ENCODE results near the gene PTPRS.
"Not testable (repeated sequence)": the region's sequence is repeated elsewhere in the genome, so short reads cannot be mapped to it uniquely, and the experiment has no call there.

PTPRS gene

GRCh38 chr19:5367530-5368133 is 27.0 kb upstream of the PTPRS start:
- no peaks in the 10 kb centered on the region for H3K36me3 ChIP-seq (ENCODE audit: control insufficient read depth in 1 of 2, insufficient read depth in 2 of 2, low read length in 2 of 2)
- no peak overlapping the region for H3K4me3 ChIP-seq (ENCODE audit: low read depth in 1 of 2, low read length in 2 of 2)
- no peaks in the 10 kb centered on the region for H3K27me3 ChIP-seq (ENCODE audit: control insufficient read depth in 1 of 2, insufficient read depth in 2 of 2, low read length in 2 of 2)
- H3K9me3 ChIP-seq (ENCODE audit: control insufficient read depth in 1 of 2, low read length in 2 of 2): peaks cover 0 to 3% of the 10 kb centered on the region in 2 donors
- H3K4me1 ChIP-seq (ENCODE audit: control insufficient read depth in 1 of 2, insufficient read depth in 2 of 2, low read length in 2 of 2): no peaks in the 10 kb centered on the region
- H3K27ac ChIP-seq (ENCODE audit: low read depth, low read length): no peak overlapping the region
- H3K9ac ChIP-seq (ENCODE audit: low read depth in 1 of 2, low read length in 2 of 2): no peak overlapping the region

DNA sequence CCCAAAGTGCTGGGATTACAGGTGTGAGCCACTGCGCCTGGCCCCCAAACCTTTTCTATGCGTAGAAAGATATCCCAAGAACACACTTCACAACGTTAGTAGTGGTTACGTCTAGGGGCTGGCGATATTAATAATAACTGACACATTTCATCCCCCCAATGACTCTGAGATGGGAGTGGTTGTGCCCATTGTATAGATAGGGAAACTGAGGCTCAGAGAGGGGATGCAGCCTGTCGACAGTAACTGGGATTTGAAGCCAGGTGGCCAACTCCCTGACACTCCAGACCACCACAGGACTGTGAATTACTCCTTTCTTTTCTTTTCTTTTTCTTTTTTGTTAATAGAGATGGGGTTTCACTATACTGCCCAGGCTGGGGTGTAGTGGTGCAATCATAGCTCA is 25.3 kb upstream of the PTPRS start:
- no peaks in the 10 kb centered on the region for H3K27me3 ChIP-seq (ENCODE audit: control insufficient read depth in 1 of 2, insufficient read depth in 2 of 2, low read length in 2 of 2)
- no peaks in the 10 kb centered on the region for H3K9me3 ChIP-seq (ENCODE audit: control insufficient read depth in 1 of 2, low read length in 2 of 2)
- H3K36me3 ChIP-seq (ENCODE audit: control insufficient read depth in 1 of 2, insufficient read depth in 2 of 2, low read length in 2 of 2): no peaks in the 10 kb centered on the region
- no peak overlapping the region for H3K4me3 ChIP-seq (ENCODE audit: low read depth in 1 of 2, low read length in 2 of 2)
- H3K27ac ChIP-seq (ENCODE audit: low read depth, low read length): no peak overlapping the region
- no peaks in the 10 kb centered on the region for H3K4me1 ChIP-seq (ENCODE audit: control insufficient read depth in 1 of 2, insufficient read depth in 2 of 2, low read length in 2 of 2)
- no peak overlapping the region for H3K9ac ChIP-seq (ENCODE audit: low read depth in 1 of 2, low read length in 2 of 2)

DNA sequence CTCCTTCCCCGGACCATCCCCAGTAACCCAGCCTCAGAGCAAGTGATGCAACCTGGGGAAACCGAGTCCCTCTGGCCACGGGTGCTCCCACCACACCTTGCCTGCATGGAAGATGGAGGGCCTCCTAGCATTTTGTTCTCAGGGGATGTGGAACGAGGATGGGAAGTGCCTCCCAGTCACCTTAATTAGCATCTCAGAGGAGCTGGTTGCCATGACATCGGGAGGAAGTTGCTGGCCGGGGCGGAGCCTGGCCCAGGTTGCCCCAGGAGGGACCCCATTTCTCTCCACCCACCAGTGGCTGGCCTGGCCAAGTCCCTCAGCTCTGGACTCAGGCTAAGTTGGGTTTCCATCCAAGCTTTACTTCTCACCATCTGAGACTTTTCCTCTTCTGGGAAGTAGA is 24.1 kb upstream of the PTPRS start:
- H3K4me3 ChIP-seq (ENCODE audit: low read depth in 1 of 2, low read length in 2 of 2): no peak overlapping the region
- no peaks in the 10 kb centered on the region for H3K36me3 ChIP-seq (ENCODE audit: control insufficient read depth in 1 of 2, insufficient read depth in 2 of 2, low read length in 2 of 2)
- H3K9ac ChIP-seq (ENCODE audit: low read depth in 1 of 2, low read length in 2 of 2): no peak overlapping the region
- no peaks in the 10 kb centered on the region for H3K4me1 ChIP-seq (ENCODE audit: control insufficient read depth in 1 of 2, insufficient read depth in 2 of 2, low read length in 2 of 2)
- no peaks in the 10 kb centered on the region for H3K27me3 ChIP-seq (ENCODE audit: control insufficient read depth in 1 of 2, insufficient read depth in 2 of 2, low read length in 2 of 2)
- H3K27ac ChIP-seq (ENCODE audit: low read depth, low read length): no peak overlapping the region
- H3K9me3 ChIP-seq (ENCODE audit: control insufficient read depth in 1 of 2, low read length in 2 of 2): no peaks in the 10 kb centered on the region

- not testable (repeated sequence) for H3K4me3 ChIP-seq (ENCODE audit: low read depth in 1 of 2, low read length in 2 of 2); H3K27ac ChIP-seq (ENCODE audit: low read depth, low read length); H3K27me3 ChIP-seq (ENCODE audit: control insufficient read depth in 1 of 2, insufficient read depth in 2 of 2, low read length in 2 of 2); H3K9ac ChIP-seq (ENCODE audit: low read depth in 1 of 2, low read length in 2 of 2); H3K9me3 ChIP-seq (ENCODE audit: control insufficient read depth in 1 of 2, low read length in 2 of 2); H3K4me1 ChIP-seq (ENCODE audit: control insufficient read depth in 1 of 2, insufficient read depth in 2 of 2, low read length in 2 of 2); H3K36me3 ChIP-seq (ENCODE audit: control insufficient read depth in 1 of 2, insufficient read depth in 2 of 2, low read length in 2 of 2)
Observed at GRCh38 chr19:5361839-5362238, 21.2 kb upstream of the PTPRS start.

DNA sequence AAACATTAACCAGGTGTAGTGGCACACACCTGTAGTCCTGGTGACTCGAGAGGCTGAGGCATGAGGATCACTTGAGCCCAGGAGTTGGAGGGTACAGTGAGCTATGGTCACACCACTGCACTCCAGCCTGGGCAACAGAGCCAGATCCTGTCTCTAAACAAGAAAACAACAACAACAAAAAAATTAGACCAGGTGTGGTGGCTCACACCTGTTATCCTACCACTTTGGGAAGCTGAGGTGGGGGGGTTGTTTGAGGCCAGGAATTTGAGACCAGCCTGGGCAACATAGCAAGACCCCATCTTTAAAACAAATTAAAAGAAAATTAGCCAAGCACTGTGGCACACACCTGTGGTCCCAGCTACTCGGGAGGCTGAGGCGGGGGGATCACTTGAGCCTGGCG is 20.8 kb upstream of the PTPRS start:
- H3K4me1 ChIP-seq (ENCODE audit: control insufficient read depth in 1 of 2, insufficient read depth in 2 of 2, low read length in 2 of 2): no peaks in the 10 kb centered on the region
- H3K27ac ChIP-seq (ENCODE audit: low read depth, low read length): no peak overlapping the region
- H3K36me3 ChIP-seq (ENCODE audit: control insufficient read depth in 1 of 2, insufficient read depth in 2 of 2, low read length in 2 of 2): no peaks in the 10 kb centered on the region
- H3K9ac ChIP-seq (ENCODE audit: low read depth in 1 of 2, low read length in 2 of 2): no peak overlapping the region
- H3K4me3 ChIP-seq (ENCODE audit: low read depth in 1 of 2, low read length in 2 of 2): no peak overlapping the region
- peaks cover 0 to 3% of the 10 kb centered on the region in 2 donors for H3K27me3 ChIP-seq (ENCODE audit: control insufficient read depth in 1 of 2, insufficient read depth in 2 of 2, low read length in 2 of 2)
- H3K9me3 ChIP-seq (ENCODE audit: control insufficient read depth in 1 of 2, low read length in 2 of 2): no peaks in the 10 kb centered on the region

DNA sequence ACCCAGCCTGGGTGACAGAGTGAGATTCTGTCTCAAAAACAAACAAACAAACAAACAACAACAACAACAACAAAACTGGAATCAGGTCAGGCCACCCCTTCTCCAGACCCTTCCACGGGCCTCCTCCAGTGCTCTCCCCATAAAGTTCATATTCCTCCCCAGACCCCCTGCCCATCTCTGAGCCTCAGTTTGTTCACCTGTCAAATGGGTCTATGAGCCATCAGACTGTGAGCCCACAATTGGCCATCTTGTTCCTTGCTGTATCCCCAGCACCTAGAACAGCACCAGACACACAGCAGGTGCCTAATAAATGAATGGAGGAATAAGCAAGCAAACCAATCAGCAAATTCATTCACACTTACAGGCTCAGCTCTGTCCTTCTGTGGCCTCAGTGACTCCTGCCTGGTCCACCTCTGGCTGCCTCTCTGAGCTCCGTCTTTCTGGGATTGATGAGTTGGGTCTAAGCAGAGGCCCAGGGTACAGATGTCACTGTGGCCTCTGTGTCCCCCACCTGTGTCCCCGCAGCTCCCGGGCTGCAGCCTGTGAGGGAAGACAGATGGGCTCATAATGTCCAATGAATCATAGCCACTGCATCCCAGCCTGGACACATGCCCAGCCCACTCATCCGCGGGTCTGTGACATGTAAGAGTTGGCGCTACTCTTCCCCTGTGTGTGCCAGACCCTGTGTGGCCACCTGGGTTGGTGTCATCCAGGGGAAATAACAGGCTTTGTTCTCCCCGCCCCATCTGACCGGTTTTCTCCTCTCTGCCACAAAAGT is 19.6 kb upstream of the PTPRS start:
- no peak overlapping the region for H3K27ac ChIP-seq (ENCODE audit: low read depth, low read length)
- no peak overlapping the region for H3K9ac ChIP-seq (ENCODE audit: low read depth in 1 of 2, low read length in 2 of 2)
- no peak overlapping the region for H3K4me3 ChIP-seq (ENCODE audit: low read depth in 1 of 2, low read length in 2 of 2)
- H3K36me3 ChIP-seq (ENCODE audit: control insufficient read depth in 1 of 2, insufficient read depth in 2 of 2, low read length in 2 of 2): no peaks in the 10 kb centered on the region
- H3K27me3 ChIP-seq (ENCODE audit: control insufficient read depth in 1 of 2, insufficient read depth in 2 of 2, low read length in 2 of 2): peaks cover 3% of the 10 kb centered on the region in 2 donors
- H3K9me3 ChIP-seq (ENCODE audit: control insufficient read depth in 1 of 2, low read length in 2 of 2): no peaks in the 10 kb centered on the region
- H3K4me1 ChIP-seq (ENCODE audit: control insufficient read depth in 1 of 2, insufficient read depth in 2 of 2, low read length in 2 of 2): no peaks in the 10 kb centered on the region

DNA sequence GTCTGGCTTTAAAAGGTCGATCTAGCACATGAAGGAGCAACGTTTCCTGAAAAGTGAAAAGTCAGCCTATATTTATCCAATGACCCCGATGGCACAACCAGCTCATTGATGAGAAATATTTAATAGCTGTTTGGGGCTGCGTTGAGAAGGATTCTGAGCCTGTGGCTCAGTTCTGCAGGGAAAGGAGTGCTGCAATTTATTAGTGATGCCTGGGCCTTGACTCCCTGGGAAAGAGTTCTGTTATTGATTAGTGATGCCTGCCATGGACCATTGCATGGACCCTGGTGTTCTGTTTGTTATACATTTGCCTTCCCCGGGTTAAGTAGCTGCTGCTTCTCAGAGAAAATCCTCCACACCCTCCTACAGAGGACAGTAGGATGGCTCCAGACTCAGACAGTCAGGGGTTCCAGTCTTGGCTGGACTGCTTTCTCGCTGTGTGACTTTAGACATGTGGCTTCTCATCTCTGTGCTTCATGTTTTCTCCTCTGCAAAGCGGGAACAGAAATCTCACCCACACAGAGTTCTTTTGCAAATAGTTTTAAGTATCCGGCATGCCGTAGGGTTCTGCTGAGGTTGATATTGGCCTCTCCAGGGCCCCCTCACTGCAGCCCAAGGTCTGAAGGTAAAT is 17.7 kb upstream of the PTPRS start:
- Histone ChIP-seq H3K9me3 (ENCODE audit: control insufficient read depth in 1 of 2, low read length in 2 of 2) (no peaks in the 10 kb centered on the region), H3K9ac (ENCODE audit: low read depth in 1 of 2, low read length in 2 of 2) (no peak overlapping the region), H3K27me3 (ENCODE audit: control insufficient read depth in 1 of 2, insufficient read depth in 2 of 2, low read length in 2 of 2) (peaks cover 3% of the 10 kb centered on the region in 2 donors), H3K4me3 (ENCODE audit: low read depth in 1 of 2, low read length in 2 of 2) (no peak overlapping the region), H3K36me3 (ENCODE audit: control insufficient read depth in 1 of 2, insufficient read depth in 2 of 2, low read length in 2 of 2) (no peaks in the 10 kb centered on the region), H3K4me1 (ENCODE audit: control insufficient read depth in 1 of 2, insufficient read depth in 2 of 2, low read length in 2 of 2) (no peaks in the 10 kb centered on the region), H3K27ac (ENCODE audit: low read depth, low read length) (no peak overlapping the region)

DNA sequence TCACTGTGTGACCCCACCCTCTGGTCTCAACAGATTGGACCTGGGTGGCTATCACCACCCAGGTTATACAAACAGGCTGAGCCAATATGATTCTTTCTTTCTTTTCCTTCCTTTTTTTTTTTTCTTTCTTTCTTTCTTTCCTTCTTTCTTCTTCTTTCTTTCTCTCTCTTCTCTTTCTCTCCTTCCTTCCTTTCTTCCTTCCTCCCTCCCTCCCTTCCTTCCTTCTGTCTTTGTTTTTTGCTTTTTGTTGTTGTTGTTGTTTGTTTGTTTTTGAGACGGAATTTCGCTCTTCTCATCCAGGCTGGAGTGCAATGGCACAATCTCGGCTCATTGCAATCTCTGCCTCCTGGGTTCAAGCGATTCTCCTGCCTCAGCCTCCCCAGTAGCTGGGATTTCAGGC is 17.0 kb upstream of the PTPRS start:
- peaks cover 3% of the 10 kb centered on the region in 2 donors for H3K27me3 ChIP-seq (ENCODE audit: control insufficient read depth in 1 of 2, insufficient read depth in 2 of 2, low read length in 2 of 2)
- no peaks in the 10 kb centered on the region for H3K36me3 ChIP-seq (ENCODE audit: control insufficient read depth in 1 of 2, insufficient read depth in 2 of 2, low read length in 2 of 2)
- H3K27ac ChIP-seq (ENCODE audit: low read depth, low read length): no peak overlapping the region

DNA sequence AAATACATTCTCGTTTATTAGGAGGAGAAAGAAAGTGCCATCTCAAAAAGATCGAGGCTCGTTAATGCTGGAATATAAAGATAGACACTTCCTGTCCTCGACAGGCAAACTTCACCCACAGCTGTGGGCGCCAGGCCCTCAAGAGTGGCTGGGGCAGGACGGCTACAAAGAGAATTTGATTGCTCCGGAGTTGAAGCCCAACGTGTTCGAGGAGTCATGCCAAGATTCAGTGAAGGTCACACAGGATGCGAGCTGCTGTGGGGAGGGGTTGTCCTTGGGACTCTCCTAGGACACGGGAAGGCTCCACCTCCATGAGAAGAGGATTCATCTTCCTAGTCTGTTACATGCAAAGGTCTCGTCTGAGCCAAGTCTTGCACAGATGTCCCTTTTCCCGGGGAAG is 16.3 kb upstream of the PTPRS start:
- peaks cover 3% of the 10 kb centered on the region in 2 donors for H3K27me3 ChIP-seq (ENCODE audit: control insufficient read depth in 1 of 2, insufficient read depth in 2 of 2, low read length in 2 of 2)
- no peaks in the 10 kb centered on the region for H3K9me3 ChIP-seq (ENCODE audit: control insufficient read depth in 1 of 2, low read length in 2 of 2)
- no peaks in the 10 kb centered on the region for H3K36me3 ChIP-seq (ENCODE audit: control insufficient read depth in 1 of 2, insufficient read depth in 2 of 2, low read length in 2 of 2)

More for the DNA sequence above, 17.0 kb upstream of the PTPRS start:
- no peaks in the 10 kb centered on the region for H3K9me3 ChIP-seq (ENCODE audit: control insufficient read depth in 1 of 2, low read length in 2 of 2)
- no peaks in the 10 kb centered on the region for H3K4me1 ChIP-seq (ENCODE audit: control insufficient read depth in 1 of 2, insufficient read depth in 2 of 2, low read length in 2 of 2)
- H3K9ac ChIP-seq (ENCODE audit: low read depth in 1 of 2, low read length in 2 of 2): no peak overlapping the region
- no peak overlapping the region for H3K4me3 ChIP-seq (ENCODE audit: low read depth in 1 of 2, low read length in 2 of 2)

GRCh38 chr19:5356428-5356827 is 15.8 kb upstream of the PTPRS start:
- no peak overlapping the region for H3K4me3 ChIP-seq (ENCODE audit: low read depth in 1 of 2, low read length in 2 of 2)
- no peaks in the 10 kb centered on the region for H3K4me1 ChIP-seq (ENCODE audit: control insufficient read depth in 1 of 2, insufficient read depth in 2 of 2, low read length in 2 of 2)
- H3K36me3 ChIP-seq (ENCODE audit: control insufficient read depth in 1 of 2, insufficient read depth in 2 of 2, low read length in 2 of 2): no peaks in the 10 kb centered on the region
- H3K27ac ChIP-seq (ENCODE audit: low read depth, low read length): no peak overlapping the region
- peaks cover 3% of the 10 kb centered on the region in 2 donors for H3K27me3 ChIP-seq (ENCODE audit: control insufficient read depth in 1 of 2, insufficient read depth in 2 of 2, low read length in 2 of 2)
- no peak overlapping the region for H3K9ac ChIP-seq (ENCODE audit: low read depth in 1 of 2, low read length in 2 of 2)
- H3K9me3 ChIP-seq (ENCODE audit: control insufficient read depth in 1 of 2, low read length in 2 of 2): no peaks in the 10 kb centered on the region

More for the DNA sequence above, 16.3 kb upstream of the PTPRS start:
- Histone ChIP-seq H3K4me1 (ENCODE audit: control insufficient read depth in 1 of 2, insufficient read depth in 2 of 2, low read length in 2 of 2) (no peaks in the 10 kb centered on the region), H3K4me3 (ENCODE audit: low read depth in 1 of 2, low read length in 2 of 2) (no peak overlapping the region), H3K9ac (ENCODE audit: low read depth in 1 of 2, low read length in 2 of 2) (no peak overlapping the region), H3K27ac (ENCODE audit: low read depth, low read length) (no peak overlapping the region)
